ENCODE results near the gene C16orf46.

DNA sequence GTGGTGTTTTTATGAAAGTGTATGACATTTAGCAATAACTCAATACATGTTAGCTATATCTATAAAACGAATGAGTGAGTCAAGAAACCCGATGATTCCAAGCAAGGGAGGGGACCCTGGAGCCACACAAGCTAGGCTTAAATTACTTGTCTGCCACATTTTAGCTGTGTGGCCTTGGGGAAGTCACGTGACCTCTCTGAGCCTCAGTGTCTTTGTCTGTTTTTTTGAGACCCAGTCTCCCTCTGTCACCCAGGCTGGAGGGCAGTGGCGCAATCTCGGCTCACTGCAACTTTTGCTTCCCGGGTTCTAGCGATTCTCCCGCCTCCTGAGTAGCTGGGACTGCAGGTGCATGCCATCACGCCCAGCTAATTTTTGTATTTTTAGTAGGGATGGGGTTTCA lies 39.2 kb upstream of the C16orf46 start:
- TF ChIP-seq, protein P1, sequence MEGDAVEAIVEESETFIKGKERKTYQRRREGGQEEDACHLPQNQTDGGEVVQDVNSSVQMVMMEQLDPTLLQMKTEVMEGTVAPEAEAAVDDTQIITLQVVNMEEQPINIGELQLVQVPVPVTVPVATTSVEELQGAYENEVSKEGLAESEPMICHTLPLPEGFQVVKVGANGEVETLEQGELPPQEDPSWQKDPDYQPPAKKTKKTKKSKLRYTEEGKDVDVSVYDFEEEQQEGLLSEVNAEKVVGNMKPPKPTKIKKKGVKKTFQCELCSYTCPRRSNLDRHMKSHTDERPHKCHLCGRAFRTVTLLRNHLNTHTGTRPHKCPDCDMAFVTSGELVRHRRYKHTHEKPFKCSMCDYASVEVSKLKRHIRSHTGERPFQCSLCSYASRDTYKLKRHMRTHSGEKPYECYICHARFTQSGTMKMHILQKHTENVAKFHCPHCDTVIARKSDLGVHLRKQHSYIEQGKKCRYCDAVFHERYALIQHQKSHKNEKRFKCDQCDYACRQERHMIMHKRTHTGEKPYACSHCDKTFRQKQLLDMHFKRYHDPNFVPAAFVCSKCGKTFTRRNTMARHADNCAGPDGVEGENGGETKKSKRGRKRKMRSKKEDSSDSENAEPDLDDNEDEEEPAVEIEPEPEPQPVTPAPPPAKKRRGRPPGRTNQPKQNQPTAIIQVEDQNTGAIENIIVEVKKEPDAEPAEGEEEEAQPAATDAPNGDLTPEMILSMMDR (IDR thresholded peaks at IDR 0.05; ENCODE audit: poor library complexity) = no peak
- no peak for TF ChIP-seq EZH2 (IDR thresholded peaks at IDR 0.05; ENCODE audit: borderline replicate concordance)
- TF ChIP-seq EZH2phosphoT487 (IDR thresholded peaks at IDR 0.05; ENCODE audit: low read depth, severe bottlenecking, unreplicated experiment) = no peak
